Sigmoid colon (tissue), 4 donors: ENCODE results near the gene IL12RB1.

ENCODE experiments used
- CTCF ChIP-seq, 4 experiments: fragments of 450-650 bp in 3 of 4; fragments of 200-600 bp in 1 of 4; IDR thresholded peaks; one replicate each; pipeline ENCODE4 v1.5.1; 2016 to 2019; ENCODE audit warnings: antibody characterized with exemption in 4 of 4, mild to moderate bottlenecking in 3 of 4, moderate library complexity in 2 of 4
- EP300 ChIP-seq, 4 donors: sonication (generic); formaldehyde crosslinking; IDR thresholded peaks; one replicate each; pipeline ENCODE4 v1.6.1; 2017; ENCODE audit warnings: antibody characterized with exemption in 4 of 4
- POLR2A ChIP-seq, 2 donors: fragments of 450-650 bp; IDR thresholded peaks; one replicate each; pipeline ENCODE4 v1.6.1; 2016; ENCODE audit warnings: antibody characterized with exemption in 2 of 2, mild to moderate bottlenecking in 2 of 2, moderate library complexity in 2 of 2
- POLR2AphosphoS5 ChIP-seq, 4 donors: sonication (generic); formaldehyde crosslinking; IDR thresholded peaks; one replicate each; pipeline ENCODE4 v1.6.1; 2017; ENCODE audit warnings: antibody characterized with exemption in 4 of 4

- TF ChIP-seq CTCF (IDR thresholded peaks at IDR 0.05) = peak; percentile 96 to 98 (median 97)
- TF ChIP-seq POLR2A (IDR thresholded peaks at IDR 0.05) = no peak
- TF ChIP-seq EP300 (IDR thresholded peaks at IDR 0.05) = no peak
- TF ChIP-seq POLR2AphosphoS5 (IDR thresholded peaks at IDR 0.05) = peak in 2 of 4 donors; percentile 37 to 59
Observed at GRCh38 chr19:18058208-18059009, 28.3 kb downstream of the IL12RB1 start.
